NT2/D1 (cell line): ENCODE measurements around the gene CROCC2.

Experiments used
- DNase-seq: peaks from one replicate; pipeline ENCODE4 v3.0.0-alpha.2; 2011; ENCODE audit warnings: low read depth, low spot score
- H3K27me3 ChIP-seq: 2 replicates; pipeline ENCODE4 v1.6.0; 2011; ENCODE audit warnings: mild to moderate bottlenecking; ENCODE audit not compliant: insufficient read length, insufficient read depth
- H3K36me3 ChIP-seq: 2 replicates; pipeline ENCODE4 v1.6.1; 2011; ENCODE audit warnings: mild to moderate bottlenecking, low read length, mixed read lengths; ENCODE audit not compliant: insufficient read depth, insufficient read length
- H3K4me1 ChIP-seq: 2 replicates; pipeline ENCODE4 v1.5.1; 2011; ENCODE audit not compliant: insufficient read depth, insufficient read length
- H3K4me3 ChIP-seq: 2 replicates; pipeline ENCODE4 v1.5.1; 2011; ENCODE audit warnings: low read depth; ENCODE audit not compliant: insufficient read length
- H3K9ac ChIP-seq: 2 replicates; pipeline ENCODE4 v1.6.0; 2011; ENCODE audit warnings: low read depth; ENCODE audit not compliant: insufficient read length
- H3K9me3 ChIP-seq: 2 replicates; pipeline ENCODE4 v1.5.1; 2011; ENCODE audit warnings: mild to moderate bottlenecking, low read length; ENCODE audit not compliant: insufficient read depth
- SUZ12 ChIP-seq: IDR thresholded peaks from 2 replicates; pipeline ENCODE4 v1.6.1; 2011; ENCODE audit not compliant: insufficient read length, insufficient read depth; ENCODE audit errors: extremely low read depth
- YY1 ChIP-seq: IDR thresholded peaks from 2 replicates; pipeline ENCODE4 v1.6.1; 2011; ENCODE audit not compliant: insufficient read length, insufficient read depth
- ZNF274 ChIP-seq: IDR thresholded peaks from 2 replicates; pipeline ENCODE4 v1.6.1; 2011; ENCODE audit warnings: mild to moderate bottlenecking, low read depth, low read length

Gene CROCC2

GRCh38 chr2:241036397-241036963 lies 130.3 kb downstream of the CROCC2 start:
- no peak for DNase-seq
- Histone ChIP-seq H3K9me3 (no peaks in the 10 kb centered on the region), H3K4me3 (no peak overlapping the region), H3K27me3 (peaks cover 5% of the 10 kb centered on the region), H3K9ac (no peak overlapping the region), H3K4me1 (peaks cover 11% of the 10 kb centered on the region), H3K36me3 (no peaks in the 10 kb centered on the region)
- TF ChIP-seq ZNF274 (no peak), YY1 (no peak), SUZ12 (no peak)

GRCh38 chr2:241036964-241037421 lies 130.9 kb downstream of the CROCC2 start:
- Histone ChIP-seq H3K4me1 (peaks cover 13% of the 10 kb centered on the region), H3K36me3 (no peaks in the 10 kb centered on the region), H3K4me3 (no peak overlapping the region), H3K9me3 (no peaks in the 10 kb centered on the region), H3K27me3 (peaks cover 5% of the 10 kb centered on the region), H3K9ac (peak overlapping the region; percentile 32)
- DNase-seq, result no peak
- no peak for TF ChIP-seq SUZ12
- TF ChIP-seq ZNF274, result no peak

GRCh38 chr2:241037498-241037897 lies 131.4 kb downstream of the CROCC2 start:
- Histone ChIP-seq H3K9ac (peak overlapping the region; percentile 32), H3K4me1 (peaks cover 14% of the 10 kb centered on the region), H3K4me3 (no peak overlapping the region), H3K9me3 (no peaks in the 10 kb centered on the region), H3K27me3 (peaks cover 5% of the 10 kb centered on the region), H3K36me3 (no peaks in the 10 kb centered on the region)
- no peak for DNase-seq
- TF ChIP-seq ZNF274 (no peak), SUZ12 (no peak), YY1 (no peak)

- no peak overlapping the region for H3K9ac ChIP-seq
- no peak for TF ChIP-seq ZNF274
- no peak for TF ChIP-seq YY1
- TF ChIP-seq SUZ12, result no peak
- H3K4me3 ChIP-seq, result no peak overlapping the region
- H3K9me3 ChIP-seq, result no peaks in the 10 kb centered on the region
- no peak for DNase-seq
- no peaks in the 10 kb centered on the region for H3K36me3 ChIP-seq
- H3K27me3 ChIP-seq, result peaks cover 5% of the 10 kb centered on the region
- peaks cover 14% of the 10 kb centered on the region for H3K4me1 ChIP-seq
Observed at GRCh38 chr2:241038374-241039180, 132.4 kb downstream of the CROCC2 start.

- Histone ChIP-seq H3K36me3 (no peaks in the 10 kb centered on the region), H3K9ac (no peak overlapping the region), H3K9me3 (no peaks in the 10 kb centered on the region), H3K4me1 (peaks cover 14% of the 10 kb centered on the region), H3K27me3 (peaks cover 5% of the 10 kb centered on the region), H3K4me3 (no peak overlapping the region)
- TF ChIP-seq YY1 (no peak), ZNF274 (no peak), SUZ12 (no peak)
- no peak for DNase-seq
Observed at GRCh38 chr2:241039416-241039815, 133.3 kb downstream of the CROCC2 start.

- TF ChIP-seq SUZ12 (no peak), YY1 (no peak), ZNF274 (no peak)
- H3K4me1 ChIP-seq, result peaks cover 14% of the 10 kb centered on the region
- DNase-seq, result no peak
- peaks cover 7% of the 10 kb centered on the region for H3K9me3 ChIP-seq
- H3K4me3 ChIP-seq, result no peak overlapping the region
- H3K27me3 ChIP-seq, result peaks cover 5% of the 10 kb centered on the region
- H3K9ac ChIP-seq, result no peak overlapping the region
- H3K36me3 ChIP-seq, result no peaks in the 10 kb centered on the region
Observed at GRCh38 chr2:241040081-241040803, 134.1 kb downstream of the CROCC2 start.
